ENCODE results near the gene PMVK.
"Not testable (repeated sequence)": the region's sequence is repeated elsewhere in the genome, so short reads cannot be mapped to it uniquely, and the experiment has no call there.

The PMVK gene

DNA sequence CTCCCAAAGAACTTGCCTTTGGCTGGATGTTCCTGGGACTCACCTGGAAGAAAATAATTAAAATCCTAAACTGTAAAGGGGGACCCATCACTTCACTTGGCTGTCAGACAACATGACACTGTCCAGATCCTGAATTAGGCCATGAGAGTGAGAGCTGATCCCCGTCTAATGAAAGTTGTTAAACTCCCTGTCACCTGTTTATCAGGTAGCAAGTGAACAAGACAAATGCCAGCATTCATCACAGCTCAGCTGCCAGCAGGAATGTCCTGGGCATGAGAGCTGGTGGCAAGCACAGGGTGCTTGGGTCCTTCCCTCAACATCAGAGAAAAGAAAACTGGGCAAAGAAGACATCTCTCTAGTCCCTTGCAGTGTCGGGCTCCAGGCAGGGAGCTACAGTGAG, 23.8 kb downstream of the PMVK start:
- no peak for DNase-seq (ENCODE audit: low read depth)

DNA sequence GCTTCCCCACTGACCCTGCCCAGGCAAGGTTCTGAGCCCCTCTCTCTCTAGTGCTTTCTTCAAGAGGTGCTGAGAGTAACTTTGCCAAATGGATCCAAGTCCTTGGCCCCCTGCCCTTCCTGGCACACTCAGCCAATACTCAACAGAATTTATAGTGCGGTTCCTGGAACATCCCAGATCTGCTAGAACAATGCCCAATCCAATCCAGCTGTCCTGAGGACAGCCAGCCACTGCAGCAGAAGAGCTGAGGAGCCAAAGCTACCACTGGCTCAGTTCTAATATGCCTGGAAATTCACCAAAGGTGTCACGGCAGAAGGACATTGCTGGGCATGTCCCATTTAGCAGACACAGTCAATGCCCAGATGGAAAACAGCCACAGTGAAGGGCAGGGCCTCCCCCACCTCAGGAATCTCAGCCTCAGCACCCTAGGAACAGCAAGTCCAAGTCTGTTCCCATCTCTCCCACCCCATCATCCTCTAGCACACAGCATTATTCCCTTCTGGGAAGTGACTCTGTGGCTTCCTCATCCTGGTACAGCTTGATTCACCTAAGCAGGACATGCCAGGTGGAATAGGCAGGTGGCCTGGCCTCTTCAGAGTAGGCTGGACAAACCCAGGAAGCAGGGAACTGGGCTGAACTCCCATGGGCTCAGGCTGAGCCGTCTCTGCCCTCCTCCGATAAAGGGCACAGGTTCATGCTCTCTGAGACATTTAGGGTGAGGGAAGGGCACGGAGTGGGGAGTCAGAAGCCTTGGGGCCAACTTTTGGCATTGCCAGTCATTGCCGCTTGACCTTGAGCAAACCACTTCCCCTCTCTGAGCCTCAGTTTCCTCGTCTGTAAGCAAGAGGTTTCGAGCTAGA, 24.6 kb downstream of the PMVK start:
- no peak for DNase-seq (ENCODE audit: low read depth)

DNA sequence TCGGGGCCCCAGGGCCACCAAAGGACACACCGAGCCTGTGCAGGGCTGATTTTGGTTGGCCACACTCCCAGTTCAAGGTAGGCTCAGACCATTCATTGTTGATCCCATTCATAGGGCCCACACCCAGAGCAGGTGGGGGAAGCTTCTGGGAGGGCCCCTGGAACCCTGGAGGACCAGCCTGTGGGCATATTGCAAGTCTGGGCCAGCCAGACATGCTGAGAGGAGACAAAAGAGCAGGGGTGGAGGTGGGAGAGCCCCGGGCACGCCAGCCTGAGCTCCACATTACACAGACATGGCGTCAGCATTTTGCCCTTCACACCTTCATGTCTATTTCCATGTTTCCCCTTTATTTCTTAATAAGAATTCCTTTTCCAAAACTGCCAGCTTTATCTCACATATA, 25.7 kb downstream of the PMVK start:
- DNase-seq (ENCODE audit: low read depth): no peak

DNA sequence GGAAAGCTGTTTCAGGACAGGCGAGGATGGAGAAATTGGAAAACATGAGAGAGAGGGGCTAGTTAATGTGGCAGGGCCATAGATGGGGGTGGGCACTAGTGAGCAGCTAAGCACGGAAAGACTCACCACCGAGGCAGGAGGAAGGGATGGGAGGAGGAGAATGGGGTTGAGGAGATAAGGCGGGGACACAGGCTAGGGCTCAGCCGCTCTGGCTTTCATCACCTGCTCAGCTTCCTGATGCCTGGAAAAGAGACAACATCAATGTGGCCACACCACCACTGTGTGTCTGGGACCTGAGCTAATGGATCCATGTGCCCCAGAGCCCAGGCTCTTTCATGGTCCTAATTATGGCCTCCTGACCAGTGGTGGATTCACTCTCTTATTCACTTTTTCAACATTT, 27.6 kb downstream of the PMVK start:
- DNase-seq (ENCODE audit: low read depth): no peak

DNA sequence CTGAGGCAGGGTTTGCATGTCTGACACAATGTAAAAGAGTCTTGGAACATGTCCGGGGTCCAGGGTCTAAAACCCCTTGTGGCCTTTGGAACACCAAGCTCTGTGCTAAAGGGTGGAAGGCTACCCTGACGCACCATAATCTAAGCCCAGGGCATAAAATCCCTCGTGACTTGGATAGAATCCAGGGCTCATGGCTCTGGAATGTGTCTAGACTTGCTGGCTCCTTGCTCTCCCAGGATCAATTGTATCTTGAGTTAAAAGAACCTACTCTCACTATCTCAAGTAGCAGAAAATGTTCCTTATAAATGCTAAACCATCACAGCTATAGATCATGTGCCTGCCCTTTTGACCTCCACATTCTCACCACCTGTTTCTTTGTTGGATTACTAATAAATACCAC, 28.4 kb downstream of the PMVK start:
- not testable (repeated sequence) for DNase-seq (ENCODE audit: low read depth)

DNA sequence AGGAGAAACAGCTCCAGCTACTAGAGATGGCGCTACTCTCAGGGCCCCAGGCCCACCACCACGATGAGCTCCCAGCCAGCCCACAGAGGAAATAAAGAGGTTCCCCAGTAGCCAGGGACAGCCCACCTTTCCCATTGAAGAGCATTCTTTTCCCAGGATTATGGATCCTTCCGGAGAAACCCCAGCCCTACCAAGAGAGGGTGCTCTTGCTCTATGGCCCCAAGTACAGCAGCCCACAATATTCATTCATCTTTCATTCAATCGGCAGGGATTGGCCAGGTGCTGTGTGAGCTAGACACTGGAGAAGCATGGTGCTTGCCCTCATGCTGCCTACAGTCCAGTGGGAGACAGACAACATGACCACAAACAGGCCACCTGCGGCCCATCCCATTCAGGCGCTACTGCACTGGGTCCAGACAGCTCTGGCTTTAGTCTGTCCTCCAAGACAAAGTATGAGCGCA, 29.9 kb downstream of the PMVK start:
- DNase-seq (ENCODE audit: low read depth): no peak

DNA sequence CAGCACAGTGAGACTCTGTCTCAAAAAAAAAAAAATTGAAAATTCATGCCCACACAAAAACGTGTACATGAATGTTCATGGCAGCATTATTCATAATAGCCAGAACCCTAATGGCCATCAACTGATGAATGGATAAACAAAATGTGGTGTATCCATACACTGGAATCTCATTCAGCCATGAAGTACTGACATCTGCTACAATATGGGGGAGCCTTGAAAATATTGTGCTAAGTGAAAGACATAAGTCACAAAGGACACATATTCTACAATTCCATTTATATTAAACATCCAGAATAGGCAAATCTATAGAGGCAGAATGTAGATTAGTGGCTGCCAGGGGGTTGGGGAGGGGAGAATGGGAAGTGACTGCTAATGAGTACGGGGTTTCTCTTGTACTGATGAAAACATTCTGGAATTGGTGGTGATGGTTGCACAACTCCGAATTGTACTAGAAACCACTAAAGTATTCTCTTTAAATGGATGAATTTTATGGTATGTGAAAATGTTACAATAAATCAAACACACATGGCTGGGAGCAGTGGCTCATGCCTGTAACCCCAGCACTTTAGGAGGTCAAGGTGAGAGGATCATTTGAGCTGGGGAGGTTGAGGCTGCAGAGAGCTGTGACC, 33.5 kb downstream of the PMVK start:
- no peak for DNase-seq (ENCODE audit: low read depth)

DNA sequence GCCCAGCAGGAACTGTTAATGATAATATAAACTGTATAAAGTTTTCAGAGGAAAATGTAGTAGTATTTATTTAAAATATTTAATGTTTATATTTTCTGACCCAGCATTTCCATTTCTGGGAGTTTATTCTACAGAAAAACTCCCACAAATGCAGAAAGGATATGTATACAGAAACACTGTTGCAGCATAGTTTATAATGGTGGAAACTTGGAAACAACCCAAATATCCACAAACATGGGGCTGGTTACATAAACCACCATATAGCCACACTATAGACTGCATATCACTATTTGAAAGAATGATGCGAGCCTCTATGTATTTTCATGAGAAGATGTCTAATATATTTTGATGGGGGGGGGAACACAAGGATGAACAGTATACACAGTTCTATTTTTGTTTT, 34.9 kb downstream of the PMVK start:
- no peak for DNase-seq (ENCODE audit: low read depth)

DNA sequence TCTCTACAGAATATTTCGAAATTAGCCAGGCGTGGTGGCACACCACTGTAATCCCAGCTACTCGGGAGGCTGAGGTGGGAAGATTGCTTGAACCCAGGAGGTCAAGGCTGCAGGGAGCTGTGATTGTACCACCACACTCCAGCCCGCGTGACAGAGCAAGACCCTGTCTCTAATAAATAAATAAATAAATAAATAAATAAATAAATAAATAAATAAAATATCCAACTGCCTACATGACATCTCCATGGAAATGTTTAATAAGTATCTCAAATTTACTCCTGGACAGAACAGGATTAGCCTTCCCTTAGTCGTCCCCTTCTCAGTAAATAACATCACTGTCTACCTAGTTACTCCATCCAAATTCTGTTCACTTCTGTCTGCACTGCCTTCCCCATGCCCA, 37.5 kb downstream of the PMVK start:
- no peak for DNase-seq (ENCODE audit: low read depth)

DNA sequence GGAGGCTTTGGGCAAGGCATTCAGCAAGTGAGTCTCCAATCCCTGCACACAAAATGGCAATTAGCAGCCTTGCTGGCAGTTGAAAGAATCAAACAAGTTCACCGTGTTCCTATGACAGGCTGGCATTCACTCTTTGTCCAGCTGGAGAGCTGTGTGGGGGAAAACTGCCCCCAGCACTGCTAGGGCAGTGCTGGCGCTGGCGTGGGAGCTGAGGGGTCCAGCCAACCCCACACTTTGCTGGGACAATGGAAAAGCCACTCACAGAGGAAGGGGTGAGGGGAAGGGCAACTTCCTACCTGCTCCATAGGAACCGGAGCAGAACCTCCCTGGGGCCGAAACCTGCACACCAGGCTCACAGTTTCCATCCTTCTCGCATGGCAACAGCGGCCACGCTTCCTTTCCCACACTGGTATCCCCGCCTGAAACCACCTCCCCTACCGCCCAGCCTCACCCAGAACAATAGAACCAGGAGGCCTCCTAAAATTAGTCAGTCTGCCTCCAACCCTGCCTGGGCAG, 39.7 kb downstream of the PMVK start:
- no peak for DNase-seq (ENCODE audit: low read depth)

DNA sequence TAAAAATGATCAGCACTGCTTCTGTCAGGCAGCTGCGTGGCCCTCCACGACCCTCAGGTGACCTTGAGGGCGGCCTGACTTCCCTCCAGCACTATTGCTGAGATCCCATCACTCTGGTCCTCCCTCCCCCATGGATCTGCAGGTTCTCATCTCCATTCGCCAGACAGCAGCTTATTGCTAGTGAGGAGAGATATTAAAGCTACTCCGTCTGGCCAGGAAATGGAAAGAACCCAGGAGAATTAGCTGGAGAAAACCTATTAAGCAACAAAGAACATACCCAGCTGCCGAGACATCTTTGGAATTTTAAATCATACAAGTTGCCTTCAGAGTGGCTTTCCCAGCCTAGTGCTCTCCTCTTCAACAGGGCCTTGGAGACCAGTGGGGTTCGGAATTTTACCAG, 40.7 kb downstream of the PMVK start:
- DNase-seq (ENCODE audit: low read depth): no peak

DNA sequence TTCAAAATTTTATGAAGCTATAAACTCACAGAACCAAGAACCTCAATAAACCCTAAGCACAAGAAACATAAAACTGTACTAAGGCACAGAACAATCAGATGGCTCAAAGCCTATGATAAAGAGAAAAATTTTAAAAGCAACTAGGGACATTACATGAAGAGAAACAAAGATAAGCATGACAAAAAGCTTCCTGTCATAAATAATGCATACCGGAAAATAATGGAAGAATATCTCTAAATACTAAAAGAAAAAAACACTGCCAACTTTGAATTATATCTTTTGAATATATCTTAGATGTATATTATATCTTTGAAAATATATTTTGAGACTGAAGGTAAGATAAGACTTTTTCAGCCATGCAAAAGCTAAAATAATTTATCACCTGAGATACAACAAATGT, 45.1 kb downstream of the PMVK start:
- no peak for DNase-seq (ENCODE audit: low read depth)

DNA sequence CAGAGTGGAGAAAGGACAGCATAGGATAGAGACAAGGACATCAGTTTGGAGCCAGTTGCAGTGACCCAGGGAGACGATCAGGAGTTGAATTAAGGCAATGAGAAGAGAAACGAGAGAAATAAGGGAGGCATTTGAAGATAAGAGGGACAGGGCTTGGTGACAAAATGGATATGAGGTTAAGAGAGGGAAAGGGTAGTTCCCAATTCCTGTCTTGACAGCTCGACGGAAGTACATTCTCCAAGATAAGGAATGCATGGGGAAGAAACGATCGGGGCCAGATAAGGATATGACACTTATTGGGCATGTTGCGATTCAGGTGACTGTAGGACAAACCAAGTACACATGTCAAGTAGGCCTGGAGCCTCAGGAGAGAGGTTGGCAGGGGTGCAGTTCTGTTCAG, 47.8 kb downstream of the PMVK start:
- no peak for DNase-seq (ENCODE audit: low read depth)

DNA sequence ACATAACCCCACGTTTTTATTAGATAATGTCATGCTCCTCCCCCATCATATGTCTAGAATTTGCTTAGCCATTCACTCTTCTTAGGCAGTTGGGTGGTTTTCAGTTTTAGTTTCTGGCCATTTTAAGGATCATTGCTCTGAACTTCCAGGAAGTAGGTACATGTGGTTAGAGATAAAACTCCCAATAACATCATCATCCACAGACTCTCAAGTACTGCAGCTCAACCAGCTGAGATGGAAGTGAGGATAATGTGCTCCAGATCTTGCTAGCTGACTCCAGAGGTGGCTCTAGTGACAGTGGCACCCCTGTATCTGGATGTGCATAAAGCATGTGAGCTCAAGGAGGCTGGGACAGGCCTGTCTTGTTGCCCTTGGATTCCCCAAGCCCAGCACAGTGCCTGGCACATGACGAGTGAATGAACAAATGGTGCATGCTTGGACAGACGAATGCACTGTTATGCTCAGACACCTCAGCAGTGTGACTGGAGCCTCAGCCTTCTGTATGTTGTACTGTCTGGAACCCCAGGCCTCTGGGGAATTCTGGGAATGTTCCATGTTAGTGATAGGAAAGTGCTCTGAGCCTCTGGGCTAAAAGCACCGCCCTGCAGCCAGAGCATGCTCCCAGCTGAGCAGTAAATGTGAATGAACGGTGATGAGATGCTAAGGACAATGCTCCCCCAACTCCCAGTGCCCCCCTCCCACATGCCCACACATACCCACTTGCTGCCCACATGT, 50.1 kb downstream of the PMVK start:
- DNase-seq (ENCODE audit: low read depth): no peak

DNA sequence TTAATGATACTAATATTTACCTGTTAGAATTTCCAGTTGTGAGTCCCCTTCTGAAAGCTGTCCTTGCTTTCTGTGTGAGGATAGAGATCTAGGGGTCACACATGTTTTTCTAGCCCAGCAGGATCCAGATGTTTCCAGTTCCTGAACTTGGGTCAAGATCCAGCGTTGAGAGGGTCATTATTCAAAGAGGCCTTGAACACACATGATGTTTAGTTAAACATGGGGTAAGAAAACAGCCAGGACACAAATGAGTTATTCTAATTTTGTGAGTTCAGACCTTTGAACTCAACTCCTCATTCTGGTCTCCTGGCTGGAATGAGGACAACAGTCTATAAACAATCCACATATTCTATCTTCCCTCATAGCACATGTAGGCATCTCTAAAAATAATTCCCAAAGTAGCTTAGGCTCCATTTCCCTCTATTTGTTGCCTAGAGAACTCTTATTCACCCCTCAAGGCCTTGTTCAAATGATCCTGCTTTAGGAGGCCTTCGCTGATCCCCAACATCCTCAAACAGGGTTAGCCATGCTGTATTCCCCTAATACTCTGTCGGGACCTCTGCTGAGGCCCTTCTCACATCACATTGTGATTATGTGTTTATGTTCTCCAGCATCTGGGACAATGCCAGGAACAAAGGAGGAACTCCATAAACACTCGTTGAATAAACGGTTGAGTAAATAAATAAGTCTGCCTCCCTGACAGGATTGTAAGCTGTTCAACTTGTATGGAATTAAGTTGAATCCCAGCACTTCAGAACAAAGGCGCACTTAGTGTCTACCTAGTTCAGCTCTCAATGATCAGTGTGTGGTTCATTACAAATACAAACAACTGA, 51.4 kb downstream of the PMVK start:
- DNase-seq (ENCODE audit: low read depth): no peak

DNA sequence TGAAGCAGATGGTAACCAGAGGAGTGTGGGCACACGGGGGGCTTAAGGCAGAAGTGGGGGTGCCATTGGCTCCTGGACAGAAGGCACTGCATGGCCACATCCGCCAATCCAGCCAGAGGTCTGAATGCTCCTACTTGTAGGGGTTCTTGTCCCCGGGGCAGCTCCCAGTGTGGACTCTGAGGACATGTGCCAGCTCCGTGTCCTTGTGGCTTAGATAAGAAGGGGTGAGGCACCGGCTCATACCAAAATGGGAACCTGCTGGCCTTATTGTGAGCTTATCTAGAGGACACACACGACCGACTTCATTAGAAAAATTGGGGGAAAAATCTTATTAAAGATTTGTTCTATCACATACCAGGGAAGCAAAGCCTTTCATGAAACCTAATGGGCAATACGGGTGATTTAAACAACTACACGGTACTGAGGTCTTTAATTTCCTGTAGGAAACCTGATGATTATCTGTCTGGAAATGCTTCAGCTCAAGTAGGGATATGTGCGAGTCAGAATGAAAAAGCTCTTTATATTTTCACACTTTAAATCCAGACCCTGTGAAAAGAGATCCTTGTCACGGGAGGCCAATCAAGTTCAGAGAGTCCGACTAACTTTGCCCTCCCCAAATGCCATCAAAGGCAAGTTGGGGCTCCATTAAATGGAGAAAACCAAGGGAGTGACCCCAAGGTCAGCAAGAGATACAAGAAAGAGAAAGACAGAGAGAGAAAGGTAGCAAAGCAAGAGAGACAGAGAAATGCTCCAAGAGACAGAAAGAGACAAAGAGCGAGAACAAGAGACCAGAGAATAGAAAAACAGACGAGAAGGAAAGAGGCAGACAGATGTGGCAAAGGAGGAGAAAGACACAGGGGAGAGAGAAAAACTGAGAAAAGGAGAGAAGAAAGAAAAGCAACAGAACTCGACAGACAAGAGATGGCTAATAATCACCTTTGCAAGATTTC, 52.3 kb downstream of the PMVK start:
- no peak for DNase-seq (ENCODE audit: low read depth)

DNA sequence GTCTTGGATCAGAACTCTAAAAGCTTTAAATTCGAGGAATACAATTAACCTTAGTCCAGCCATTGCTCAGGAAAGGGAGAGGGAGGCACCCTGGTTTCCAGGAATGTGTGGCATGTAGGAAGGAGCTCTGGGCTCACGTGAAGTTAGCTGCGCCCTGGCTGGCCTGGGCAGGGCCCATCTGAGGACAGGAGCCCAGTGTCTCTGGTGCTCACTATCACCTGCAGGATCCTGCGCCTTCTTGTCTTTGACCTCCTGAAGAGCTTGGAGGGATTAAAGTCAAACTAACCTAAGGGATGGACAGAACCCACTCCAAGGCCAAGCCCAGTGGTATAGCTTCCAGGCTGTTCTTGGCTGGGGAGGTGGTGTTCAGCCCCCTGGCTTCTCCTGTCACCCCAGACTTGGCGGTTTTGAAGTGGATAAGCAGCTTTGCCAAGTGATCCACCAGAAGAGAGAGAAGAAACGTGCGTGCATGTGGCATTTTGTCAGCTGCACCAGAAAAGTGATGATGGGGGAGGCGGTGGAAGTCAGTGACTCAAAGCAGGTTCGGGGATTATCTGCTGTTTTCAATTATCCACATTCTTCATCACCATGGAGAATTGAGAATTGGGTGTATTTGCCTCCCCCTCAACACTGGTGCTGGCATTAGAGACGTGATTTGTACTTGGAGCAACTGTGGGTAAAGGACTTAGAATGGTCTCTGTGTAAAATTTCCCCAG, 54.5 kb downstream of the PMVK start:
- DNase-seq (ENCODE audit: low read depth): no peak

DNA sequence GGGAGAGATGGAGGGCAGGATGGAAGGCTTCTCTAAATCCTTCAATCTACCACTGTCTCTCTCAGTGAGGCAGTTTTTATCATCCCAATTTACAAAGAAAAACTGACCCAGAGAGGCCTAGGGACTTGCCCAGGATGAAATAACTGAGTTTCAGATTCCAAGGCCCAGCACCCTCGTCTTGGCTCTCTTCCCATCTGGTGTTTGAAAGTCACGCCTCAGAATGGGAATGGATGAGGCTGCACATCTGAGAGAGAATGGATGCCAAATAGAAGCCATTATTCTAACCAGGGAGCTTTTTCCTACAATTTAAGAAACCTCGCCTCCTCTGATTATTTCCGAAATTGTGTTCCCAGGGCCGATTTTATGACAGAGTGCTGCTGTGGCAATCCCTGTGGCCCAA, 55.8 kb downstream of the PMVK start:
- no peak for DNase-seq (ENCODE audit: low read depth)

DNA sequence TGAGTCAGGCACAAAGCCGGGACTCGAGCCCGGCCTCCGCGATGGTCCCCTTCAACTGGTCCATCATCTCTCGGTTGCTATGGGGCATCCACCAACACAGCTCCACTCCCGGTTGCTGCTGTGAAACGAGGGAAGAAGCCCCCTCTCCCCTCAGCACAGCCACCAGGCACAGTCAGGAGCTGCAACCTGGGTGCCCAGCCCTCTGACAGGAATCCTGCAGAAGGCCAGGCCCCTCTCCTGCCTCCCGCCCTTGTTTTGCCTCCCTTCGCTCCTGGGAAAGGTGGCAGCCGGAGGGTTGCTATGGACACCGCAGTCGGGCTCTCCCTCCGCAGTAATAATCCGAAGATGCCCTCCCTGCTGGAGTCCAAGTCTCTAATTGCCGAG, 57.5 kb downstream of the PMVK start:
- DNase-seq (ENCODE audit: low read depth): no peak

DNA sequence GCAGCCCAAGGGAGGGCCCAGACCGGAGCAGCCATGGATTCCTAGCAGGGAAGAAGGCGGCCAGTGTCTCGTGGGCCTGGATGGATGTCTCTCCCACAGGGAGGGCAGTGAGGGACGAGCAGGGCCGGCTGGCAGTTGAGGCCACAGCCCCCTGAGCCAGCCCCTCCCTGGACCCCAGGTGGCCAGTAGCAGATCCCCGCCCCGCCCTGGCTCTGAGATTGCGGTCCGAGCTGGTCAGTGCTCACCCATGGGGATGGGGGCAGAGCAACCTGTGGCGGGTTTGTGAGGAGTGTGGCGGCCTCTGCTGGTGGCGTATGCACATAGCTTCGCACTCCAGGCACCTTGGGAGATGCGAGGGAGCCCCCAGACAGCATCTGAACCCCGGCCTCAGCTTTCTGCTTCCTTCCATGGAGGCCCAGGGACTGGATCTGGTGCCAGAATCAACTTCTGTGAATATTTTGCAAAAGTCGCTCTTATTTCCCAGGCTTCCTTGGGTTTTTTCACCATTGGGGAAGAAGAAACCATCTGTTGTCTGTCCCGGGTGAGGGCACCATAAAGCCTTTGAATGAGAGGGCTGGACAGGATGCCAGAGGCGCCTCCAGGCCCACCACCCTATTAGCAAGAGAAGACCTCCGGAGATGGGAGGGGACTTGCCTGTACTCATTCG, 58.0 kb downstream of the PMVK start:
- peak; percentile 46 for DNase-seq (ENCODE audit: low read depth)

All from activated T-helper 1 cell treated with Interleukin-2 at 50 U/mL for 16 hours (primary cell).